GM06990 (cell line): ENCODE data around the gene ARHGAP35.
"Not testable (repeated sequence)": the region's sequence is repeated elsewhere in the genome, so short reads cannot be mapped to it uniquely, and the experiment has no call there.

ENCODE experiments used
- DNase-seq: peaks from one replicate; pipeline ENCODE4 v3.0.0-alpha.2; 2011; ENCODE audit not compliant: insufficient read length; ENCODE audit errors: extremely low read depth
- H3K27me3 ChIP-seq: replicated peaks from 2 replicates; pipeline ENCODE4 v1.6.0; 2011; ENCODE audit warnings: low read length; ENCODE audit not compliant: control insufficient read depth, insufficient read depth
- H3K36me3 ChIP-seq: 2 replicates; pipeline ENCODE4 v1.5.1; 2011; ENCODE audit warnings: low read length; ENCODE audit not compliant: control insufficient read depth, insufficient read depth
- H3K4me3 ChIP-seq: replicated peaks from 2 replicates; pipeline ENCODE4 v1.5.1; 2011; ENCODE audit warnings: low read depth, mild to moderate bottlenecking, control low read depth, low read length
- TF ChIP-seq, protein P1 (sequence below): IDR thresholded peaks from 2 replicates; pipeline ENCODE4 v1.5.1; 2011; ENCODE audit warnings: low read length, control low read depth, mild to moderate bottlenecking, inconsistent platforms; ENCODE audit not compliant: insufficient read depth, poor library complexity, severe bottlenecking

The ARHGAP35 gene

DNA sequence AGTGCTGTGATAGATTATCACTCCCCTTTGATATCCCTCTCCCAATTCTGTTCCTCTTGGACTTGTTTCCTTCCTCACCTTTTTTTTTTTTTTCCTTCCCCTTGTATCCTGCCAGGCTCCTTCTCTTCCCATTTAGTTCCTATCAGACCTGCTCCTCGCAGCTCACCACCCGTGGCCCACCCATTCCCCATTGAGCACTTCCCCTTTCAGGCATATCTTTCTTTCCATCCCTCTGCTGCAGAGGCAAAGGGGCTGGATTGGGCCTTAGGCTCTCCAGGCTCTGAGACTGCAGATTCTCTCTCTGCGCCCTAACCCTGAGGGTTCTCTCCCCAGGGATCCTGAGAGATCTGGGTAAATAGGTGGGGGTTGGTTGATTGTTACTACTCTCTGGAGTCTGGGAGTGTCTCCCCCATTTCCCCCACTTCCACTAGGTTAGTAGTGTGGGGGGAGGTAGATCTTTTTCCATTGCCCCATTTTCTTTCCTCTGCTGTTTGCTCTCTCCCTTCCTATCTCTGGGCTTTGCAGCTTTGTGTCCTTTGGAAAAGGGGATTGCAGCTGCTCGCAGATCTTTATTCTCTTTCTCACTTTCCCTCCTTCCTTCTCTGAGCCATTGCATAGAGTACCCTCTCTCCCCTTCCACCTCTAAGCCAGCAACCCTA is 2.3 kb downstream of the ARHGAP35 start:
- DNase-seq, result no peak
- TF ChIP-seq, protein P1, sequence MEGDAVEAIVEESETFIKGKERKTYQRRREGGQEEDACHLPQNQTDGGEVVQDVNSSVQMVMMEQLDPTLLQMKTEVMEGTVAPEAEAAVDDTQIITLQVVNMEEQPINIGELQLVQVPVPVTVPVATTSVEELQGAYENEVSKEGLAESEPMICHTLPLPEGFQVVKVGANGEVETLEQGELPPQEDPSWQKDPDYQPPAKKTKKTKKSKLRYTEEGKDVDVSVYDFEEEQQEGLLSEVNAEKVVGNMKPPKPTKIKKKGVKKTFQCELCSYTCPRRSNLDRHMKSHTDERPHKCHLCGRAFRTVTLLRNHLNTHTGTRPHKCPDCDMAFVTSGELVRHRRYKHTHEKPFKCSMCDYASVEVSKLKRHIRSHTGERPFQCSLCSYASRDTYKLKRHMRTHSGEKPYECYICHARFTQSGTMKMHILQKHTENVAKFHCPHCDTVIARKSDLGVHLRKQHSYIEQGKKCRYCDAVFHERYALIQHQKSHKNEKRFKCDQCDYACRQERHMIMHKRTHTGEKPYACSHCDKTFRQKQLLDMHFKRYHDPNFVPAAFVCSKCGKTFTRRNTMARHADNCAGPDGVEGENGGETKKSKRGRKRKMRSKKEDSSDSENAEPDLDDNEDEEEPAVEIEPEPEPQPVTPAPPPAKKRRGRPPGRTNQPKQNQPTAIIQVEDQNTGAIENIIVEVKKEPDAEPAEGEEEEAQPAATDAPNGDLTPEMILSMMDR, result no peak

DNA sequence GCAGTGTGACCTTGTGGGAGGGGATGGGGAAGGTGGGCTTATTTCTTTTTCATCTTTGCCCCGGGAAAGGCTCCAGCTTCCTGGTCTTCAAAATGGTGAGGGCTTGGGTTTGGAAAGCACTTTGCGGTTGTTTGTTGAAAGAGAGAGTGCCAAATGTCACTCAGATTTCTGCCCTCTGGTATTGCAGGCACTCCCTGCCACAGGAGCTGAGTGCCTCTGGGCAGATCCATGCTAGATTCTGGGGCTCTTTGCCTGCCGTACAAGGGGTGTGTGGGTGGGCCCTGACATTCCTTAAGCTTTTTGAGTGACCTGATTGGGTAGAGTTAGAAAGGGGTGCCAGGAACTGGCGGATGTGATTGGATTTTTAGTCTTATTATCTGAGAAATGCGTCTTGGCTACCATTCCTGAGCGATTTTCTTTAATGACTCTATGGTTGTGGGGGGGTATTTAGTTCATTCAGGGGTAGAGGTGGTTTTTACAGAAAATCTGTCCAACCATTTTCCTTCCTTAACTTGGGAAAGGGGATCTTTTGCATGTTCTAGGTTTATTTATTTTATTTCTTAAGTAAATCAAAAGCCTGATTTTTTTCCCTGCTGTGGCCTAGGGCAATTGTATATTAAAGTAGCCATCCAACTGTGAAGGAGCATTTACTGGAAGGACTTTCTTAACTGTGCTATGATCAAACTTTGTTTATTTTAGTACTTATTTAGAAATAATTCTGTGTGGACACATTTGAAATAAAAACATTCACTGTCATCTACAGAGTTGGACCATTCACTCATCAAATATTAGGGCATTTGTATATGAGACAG is 3.2 kb downstream of the ARHGAP35 start:
- TF ChIP-seq, protein P1, result no peak
- Histone ChIP-seq H3K36me3 (no peaks in the 10 kb centered on the region; the same call in 1 of the 2 replicates), H3K27me3 (no peaks in the 10 kb centered on the region), H3K4me3 (no peak overlapping the region; the same call in 1 of the 2 replicates)
- no peak for DNase-seq

More for the DNA sequence above, 2.3 kb downstream of the ARHGAP35 start:
- Histone ChIP-seq H3K4me3 (peak overlapping the region; percentile 91), H3K27me3 (no peaks in the 10 kb centered on the region), H3K36me3 (no peaks in the 10 kb centered on the region; the same call in 1 of the 2 replicates)

DNA sequence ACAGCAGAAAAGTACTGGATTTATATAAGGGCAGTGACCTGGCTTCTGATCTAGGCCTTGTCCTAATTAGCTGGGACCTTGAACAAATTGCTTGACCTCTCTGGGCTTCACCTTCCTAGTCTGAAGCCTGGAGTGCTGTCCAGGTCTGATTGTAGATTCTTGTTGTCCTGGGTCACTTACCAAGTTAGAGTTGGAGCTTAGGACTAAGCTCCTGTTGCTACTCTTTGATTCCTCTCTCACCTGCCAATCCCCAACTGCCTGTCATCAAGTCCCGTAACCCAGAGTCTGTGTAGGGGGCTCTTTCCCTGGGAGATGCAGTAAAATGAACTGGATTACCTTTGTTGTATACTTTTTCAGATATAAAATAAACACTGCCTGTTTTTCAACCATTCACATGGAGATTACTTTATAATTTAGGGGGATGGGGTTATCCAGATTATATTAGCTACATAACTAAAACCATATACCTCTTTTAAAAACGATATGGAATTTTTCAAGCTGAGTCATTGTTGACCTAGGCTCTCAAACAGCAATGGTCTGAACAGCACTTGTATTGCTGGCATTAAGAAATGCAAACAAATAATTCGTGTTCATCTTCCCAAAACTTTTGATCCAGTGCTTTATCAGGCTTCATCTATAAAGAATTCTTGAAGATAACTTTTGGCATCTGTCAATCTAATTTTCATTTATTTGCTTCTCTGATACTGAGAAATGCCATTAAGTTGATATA is 5.8 kb downstream of the ARHGAP35 start:
- Histone ChIP-seq H3K27me3 (no peaks in the 10 kb centered on the region), H3K36me3 (no peaks in the 10 kb centered on the region; the same call in 1 of the 2 replicates), H3K4me3 (no peak overlapping the region)
- no peak for DNase-seq
- TF ChIP-seq, protein P1, result no peak

DNA sequence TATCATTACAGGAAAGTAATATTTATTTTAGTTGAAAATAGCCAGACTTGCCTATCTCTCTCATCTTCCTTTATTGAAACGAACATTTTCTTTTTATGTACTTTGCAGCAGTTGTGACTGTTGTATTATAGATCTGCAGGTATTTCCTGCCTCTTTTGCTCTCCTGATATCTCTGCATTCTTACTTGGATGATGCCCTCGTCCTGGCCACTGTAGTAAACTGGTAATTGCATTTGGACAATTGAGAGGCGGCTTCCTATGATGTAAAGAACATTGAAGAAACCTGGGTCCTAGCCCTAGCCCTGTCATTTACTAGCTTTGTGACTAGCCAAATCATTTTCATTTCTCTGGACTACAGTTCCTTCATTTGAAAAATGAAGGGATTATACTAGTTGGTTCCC is 6.4 kb downstream of the ARHGAP35 start:
- Histone ChIP-seq H3K36me3 (no peaks in the 10 kb centered on the region; the same call in 1 of the 2 replicates), H3K4me3 (no peak overlapping the region), H3K27me3 (no peaks in the 10 kb centered on the region)
- DNase-seq, result no peak
- TF ChIP-seq, protein P1, result no peak

DNA sequence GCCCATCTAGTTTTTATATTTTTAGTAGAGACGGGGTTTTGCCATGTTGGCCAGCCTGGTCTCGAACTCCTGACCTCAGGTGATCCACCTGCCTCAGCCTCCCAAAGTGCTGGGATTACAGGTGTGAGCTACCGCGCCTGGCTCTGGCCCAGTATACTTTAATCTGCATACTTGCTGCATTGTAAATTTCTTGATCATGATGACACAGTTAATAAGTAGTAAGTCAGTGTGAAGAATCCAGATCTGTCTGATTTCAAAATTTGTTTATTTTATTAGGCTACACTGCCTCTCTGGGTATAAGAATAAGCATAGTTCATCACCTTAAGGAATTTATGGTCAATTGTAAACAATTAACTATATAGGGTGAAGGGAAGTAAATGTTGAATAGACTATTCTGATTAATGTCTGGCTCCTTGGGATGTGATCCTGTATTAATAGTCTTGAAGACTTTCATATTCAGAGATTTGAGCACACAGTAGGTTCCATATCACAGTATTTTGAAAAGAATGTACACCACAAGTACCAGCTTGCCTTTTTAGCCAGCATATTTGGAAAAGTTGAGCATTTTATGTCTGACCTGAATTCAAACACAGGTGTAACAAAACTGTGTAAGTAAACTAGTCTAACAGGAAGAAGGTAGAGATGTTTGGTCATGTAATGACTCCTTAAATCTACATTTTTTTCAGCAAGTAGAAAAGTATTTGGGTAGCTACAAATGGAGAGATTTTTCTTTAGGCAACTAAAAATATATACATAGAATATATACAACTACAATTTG is 7.4 kb downstream of the ARHGAP35 start:
- Histone ChIP-seq H3K4me3 (no peak overlapping the region), H3K36me3 (no peaks in the 10 kb centered on the region; the same call in 1 of the 2 replicates), H3K27me3 (no peaks in the 10 kb centered on the region)
- TF ChIP-seq, protein P1, result no peak
- DNase-seq, result no peak

DNA sequence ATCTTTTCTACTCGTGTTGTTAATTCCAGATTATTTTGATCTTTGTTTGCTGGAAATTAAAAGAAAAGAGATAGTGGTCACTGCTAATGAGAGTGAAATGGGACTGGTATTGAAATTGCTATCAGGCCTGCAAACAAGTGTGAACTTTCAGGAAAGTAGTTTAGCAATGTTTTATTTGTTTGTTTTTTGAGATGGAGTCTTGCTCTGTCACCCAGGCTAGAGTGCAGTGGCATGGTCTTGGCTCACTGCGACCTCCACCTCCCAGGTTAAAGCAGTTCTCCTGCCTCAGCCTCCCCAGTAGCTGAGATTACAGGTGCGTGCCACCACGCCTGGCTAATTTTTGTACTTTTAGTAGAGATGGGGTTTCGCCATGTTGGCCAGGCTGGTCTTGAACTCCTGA is 10.4 kb downstream of the ARHGAP35 start:
- not testable (repeated sequence) for H3K4me3 ChIP-seq, H3K36me3 ChIP-seq, H3K27me3 ChIP-seq, DNase-seq
